SK-N-SH (cell line): ENCODE data around the gene BTBD2. TPM values are rescaled to one million over a fixed set of nuclear protein-coding genes. Genes with fewer than 3 reads are reported as not detected.
A peak's percentile ranks its signal among the peaks of the same experiment; 100 is the strongest.

Source experiments
- CTCF ChIA-PET: fragments of 300-600, 350-600 bp; formaldehyde crosslinking; extraction: SDS; loops from one replicate; lab custom pipeline; 2021; lab: Yijun Ruan, JAX
- POLR2A ChIA-PET: fragments of 350-600 bp; sonication (Branson Sonifier 250); formaldehyde crosslinking; extraction: SDS; loops from one replicate; lab custom pipeline; 2020; ENCODE audit warnings: antibody characterized with exemption, inconsistent platforms; lab: Yijun Ruan, JAX
- DNase-seq: peaks from one replicate; pipeline ENCODE4 v3.0.0; 2012
- H2AFZ ChIP-seq: fragments of 200-600 bp; sonication (generic); 2 replicates; pipeline ENCODE4 v1.8.1; 2016; ENCODE audit warnings: antibody characterized with exemption, mild to moderate bottlenecking, low read depth
- H3F3A ChIP-seq: fragments of 200-600 bp; sonication (generic); replicated peaks from 2 replicates; pipeline ENCODE3; 2016; ENCODE audit warnings: antibody characterized with exemption, mild to moderate bottlenecking; ENCODE audit not compliant: insufficient read depth
- H3K27ac ChIP-seq, 2 experiments: fragments of 200-500 bp in 1 of 2; fragments of 200-600 bp in 1 of 2; sonication (Bioruptor generic) in 1 of 2; sonication (generic), shearing (Covaris generic) in 1 of 2; 2 replicates each; pipeline versions ENCODE4 v1.5.1 to v1.6.1; 2014 to 2016; ENCODE audit warnings: low read depth in 2 of 2, inconsistent platforms in 1 of 2, low read length in 1 of 2, mild to moderate bottlenecking in 1 of 2, mixed read lengths in 1 of 2
- H3K27me3 ChIP-seq: fragments of 200-600 bp; sonication (generic), shearing (Covaris generic); 2 replicates; pipeline ENCODE4 v1.6.1; 2016; ENCODE audit warnings: mixed run types; ENCODE audit not compliant: insufficient read depth
- H3K36me3 ChIP-seq, 2 experiments: fragments of 200-500 bp in 1 of 2; fragments of 200-600 bp in 1 of 2; sonication (Bioruptor generic) in 1 of 2; sonication (generic) in 1 of 2; replicated peaks in 1 of 2; 2 replicates each; pipeline versions ENCODE3 to v1.5.1; 2014 to 2016; ENCODE audit warnings: low read length in 1 of 2, mild to moderate bottlenecking in 1 of 2; ENCODE audit not compliant: insufficient read depth in 2 of 2, control insufficient read depth in 1 of 2
- H3K4me1 ChIP-seq, 2 experiments: fragments of 200-500 bp in 1 of 2; fragments of 200-600 bp in 1 of 2; sonication (Bioruptor generic) in 1 of 2; sonication (generic), shearing (Covaris generic) in 1 of 2; 2 replicates each; pipeline versions ENCODE4 v1.5.1 to v1.6.1; 2014 to 2016; ENCODE audit warnings: low read depth in 1 of 2, low read length in 1 of 2, mixed run types in 1 of 2; ENCODE audit not compliant: insufficient read depth in 2 of 2, control insufficient read depth in 1 of 2
- H3K4me2 ChIP-seq: fragments of 200-600 bp; sonication (generic), shearing (Covaris generic); 2 replicates; pipeline ENCODE4 v1.6.1; 2017; ENCODE audit warnings: mixed run types
- H3K4me3 ChIP-seq, 2 experiments: fragments of 200-500 bp in 1 of 2; fragments of 200-600 bp in 1 of 2; sonication (Bioruptor generic) in 1 of 2; sonication (generic), shearing (Covaris generic) in 1 of 2; 2 replicates each; pipeline versions ENCODE4 v1.5.1 to v1.8.1; 2014 to 2016; ENCODE audit warnings: low read depth in 2 of 2, inconsistent platforms in 1 of 2, low read length in 1 of 2, mild to moderate bottlenecking in 1 of 2, mixed read lengths in 1 of 2, moderate library complexity in 1 of 2
- H3K79me2 ChIP-seq: fragments of 200-600 bp; sonication (generic); 2 replicates; pipeline ENCODE4 v1.8.1; 2017; ENCODE audit warnings: mild to moderate bottlenecking; ENCODE audit not compliant: insufficient read depth
- H3K9ac ChIP-seq: fragments of 200-600 bp; sonication (generic); 2 replicates; pipeline ENCODE4 v1.6.1; 2017; ENCODE audit warnings: mixed run types
- H3K9me2 ChIP-seq: fragments of 200-600 bp; sonication (generic); 2 replicates; pipeline ENCODE4 v1.6.1; 2017; ENCODE audit warnings: mixed run types
- H3K9me3 ChIP-seq: fragments of 200-600 bp; sonication (generic); 2 replicates; pipeline ENCODE4 v1.6.1; 2017; ENCODE audit warnings: mixed run types, mild to moderate bottlenecking, moderate library complexity
- H4K20me1 ChIP-seq: fragments of 200-600 bp; sonication (generic); 2 replicates; pipeline ENCODE4 v1.6.1; 2017; ENCODE audit warnings: mild to moderate bottlenecking, mixed run types; ENCODE audit not compliant: insufficient read depth
- CHD2 ChIP-seq: fragments of 150-350 bp; IDR thresholded peaks from 2 replicates; pipeline ENCODE4 v1.6.1; 2018; ENCODE audit warnings: low read length; ENCODE audit not compliant: partially characterized antibody
- ELF1 ChIP-seq: IDR thresholded peaks from 2 replicates; pipeline ENCODE4 v1.4.0; 2012
- EP300 ChIP-seq, 2 experiments: IDR thresholded peaks; 2 replicates each; pipeline versions ENCODE4 v1.4.0 to v1.6.1; 2012; ENCODE audit warnings: borderline replicate concordance in 1 of 2, low read depth in 1 of 2, low read length in 1 of 2
- EZH2phosphoT487 ChIP-seq: fragments of 200-600 bp; sonication (generic); IDR thresholded peaks from 2 replicates; pipeline ENCODE4 v1.6.1; 2017; ENCODE audit warnings: low read depth, mixed run types, mild to moderate bottlenecking, antibody characterized with exemption, moderate library complexity, borderline replicate concordance
- FOSL2 ChIP-seq: IDR thresholded peaks from 2 replicates; pipeline ENCODE4 v1.4.0; 2012; ENCODE audit warnings: low read depth, mild to moderate bottlenecking, moderate library complexity, borderline replicate concordance
- FOXJ3 ChIP-seq: sonication (generic); formaldehyde crosslinking; IDR thresholded peaks from 2 replicates; pipeline ENCODE4 v1.5.1; 2020; ENCODE audit warnings: mild to moderate bottlenecking, missing genetic modification reagents
- FOXM1 ChIP-seq: IDR thresholded peaks from 2 replicates; pipeline ENCODE4 v1.4.0; 2012; ENCODE audit warnings: low read depth, mild to moderate bottlenecking
- JUND ChIP-seq: IDR thresholded peaks from 2 replicates; pipeline ENCODE4 v1.4.0; 2012
- MAX ChIP-seq: IDR thresholded peaks from 2 replicates; pipeline ENCODE4 v1.4.0; 2012; ENCODE audit warnings: low read depth
- MEF2A ChIP-seq: IDR thresholded peaks from 2 replicates; pipeline ENCODE4 v1.4.0; 2012; ENCODE audit warnings: low read depth, borderline replicate concordance
- MXI1 ChIP-seq: IDR thresholded peaks from 2 replicates; pipeline ENCODE4 v1.6.1; 2012; ENCODE audit warnings: mild to moderate bottlenecking, low read depth, low read length, improper control_type of control experiment
- NRF1 ChIP-seq: IDR thresholded peaks from 2 replicates; pipeline ENCODE4 v1.6.1; 2012; ENCODE audit warnings: low read depth, mild to moderate bottlenecking, low read length
- POLR2AphosphoS5 ChIP-seq: IDR thresholded peaks from 2 replicates; pipeline ENCODE4 v1.6.1; 2012; ENCODE audit warnings: low read depth, low read length
- REST ChIP-seq: IDR thresholded peaks from 2 replicates; pipeline ENCODE4 v1.6.1; 2012; ENCODE audit warnings: mild to moderate bottlenecking, low read depth, low read length, moderate library complexity
- RFX5 ChIP-seq: IDR thresholded peaks from 2 replicates; pipeline ENCODE4 v1.6.1; 2012; ENCODE audit warnings: mild to moderate bottlenecking, improper control_type of control experiment, low read length
- SMC3 ChIP-seq: IDR thresholded peaks from 2 replicates; pipeline ENCODE4 v1.6.1; 2012; ENCODE audit warnings: low read depth, low read length, improper control_type of control experiment
- TCF12 ChIP-seq: IDR thresholded peaks from 2 replicates; pipeline ENCODE4 v1.4.0; 2012
- USF2 ChIP-seq: fragments of 150-350 bp; IDR thresholded peaks from 2 replicates; pipeline ENCODE4 v1.6.1; 2017; ENCODE audit warnings: antibody characterized with exemption, low read length, low read depth, borderline replicate concordance
- YY1 ChIP-seq: IDR thresholded peaks from 2 replicates; pipeline ENCODE4 v1.4.0; 2012; ENCODE audit warnings: low read depth, mild to moderate bottlenecking
- WGBS: methylation state at CpG from one replicate; pipeline ENCODE4 v1.1.6; 2017; ENCODE audit warnings: low lambda C conversion rate; 5-methylcytosine and 5-hydroxymethylcytosine counted together
- polyA plus RNA-seq, 3 experiments: library from polyadenylated mRNA; depleted of rRNA; stranded (reverse); fragments of >200 nt; gene quantifications; 2 replicates each; pipeline ENCODE4 v1.2.3, GENCODE V29; 2012

The BTBD2 gene
- polyA plus RNA-seq, 1 of the 3 experiments (the other 2 are of a cell fraction), result 66.8 TPM

GRCh38 chr19:2014131-2014571 is 1.4 kb downstream of the BTBD2 start:
- H3F3A ChIP-seq, result peaks cover 9% of the 10 kb centered on the region
- H3K9me3 ChIP-seq, result no peaks in the 10 kb centered on the region
- H3K4me3 ChIP-seq, result peak overlapping the region; percentile 60 to 64; a peak in 3 of 4 replicates
- H3K9ac ChIP-seq, result peak overlapping the region; percentile 61
- DNase-seq, result no peak
- H3K9me2 ChIP-seq, result no peaks in the 10 kb centered on the region
- TF ChIP-seq USF2 (no peak), ELF1 (no peak), YY1 (no peak), SMC3 (no peak), MAX (no peak), FOXM1 (no peak), MXI1 (no peak), NRF1 (no peak), TCF12 (no peak), FOSL2 (no peak), CHD2 (no peak), REST (no peak), MEF2A (no peak)
- peaks cover 15% of the 10 kb centered on the region for H4K20me1 ChIP-seq
- H3K27me3 ChIP-seq, result no peaks in the 10 kb centered on the region
- H3K36me3 ChIP-seq, result no peaks in the 10 kb centered on the region
- peaks cover 4 to 18% of the 10 kb centered on the region in 2 experiments; a peak in 2 of 4 replicates for H3K4me1 ChIP-seq
- no peak overlapping the region; a peak in 1 of 4 replicates for H3K27ac ChIP-seq
- ChIA-PET CTCF (no interaction called here), POLR2A (no interaction called here)
- WGBS, result 83% methylated on average over 5 of the region's 5 CpGs
- no peak overlapping the region for H2AFZ ChIP-seq
- H3K4me2 ChIP-seq, result peak overlapping the region; percentile 94
- H3K79me2 ChIP-seq, result peaks cover 71% of the 10 kb centered on the region

GRCh38 chr19:2013683-2013961 is 1.9 kb downstream of the BTBD2 start:
- peaks cover 4 to 18% of the 10 kb centered on the region in 2 experiments; a peak in 2 of 4 replicates for H3K4me1 ChIP-seq
- peaks cover 77% of the 10 kb centered on the region for H3K79me2 ChIP-seq
- ChIA-PET POLR2A (no interaction called here), CTCF (no interaction called here)
- H4K20me1 ChIP-seq, result peaks cover 15% of the 10 kb centered on the region
- DNase-seq, result peak; percentile 37
- H3K9ac ChIP-seq, result no peak overlapping the region
- H3K9me2 ChIP-seq, result no peaks in the 10 kb centered on the region
- H3K36me3 ChIP-seq, result no peaks in the 10 kb centered on the region
- no peak overlapping the region for H3K27ac ChIP-seq
- H3K4me2 ChIP-seq, result peak overlapping the region; percentile 94
- no peak overlapping the region for H2AFZ ChIP-seq
- peaks cover 9% of the 10 kb centered on the region for H3F3A ChIP-seq
- no peak overlapping the region for H3K4me3 ChIP-seq
- WGBS, result 93% methylated on average over 6 of the region's 6 CpGs
- no peaks in the 10 kb centered on the region for H3K9me3 ChIP-seq
- no peaks in the 10 kb centered on the region for H3K27me3 ChIP-seq
- TF ChIP-seq RFX5 (no peak), NRF1 (no peak), MAX (no peak), POLR2AphosphoS5 (no peak), EZH2phosphoT487 (no peak), EP300 (IDR thresholded peaks at IDR 0.05; ENCODE audit: borderline replicate concordance in 1 of 2, low read depth in 1 of 2, low read length in 1 of 2) (no peak), SMC3 (no peak), FOXJ3 (no peak), CHD2 (no peak), FOSL2 (no peak), ELF1 (no peak), JUND (no peak), REST (no peak)
